Upper lobe of left lung (tissue), 4 donors: ENCODE results near the gene PGA3.
"Not testable (repeated sequence)": the region's sequence is repeated elsewhere in the genome, so short reads cannot be mapped to it uniquely, and the experiment has no call there.

Source experiments
- CTCF ChIP-seq, 6 experiments: fragments of 450-650 bp in 4 of 6; fragments of 200-600 bp in 2 of 6; sonication (generic) in 2 of 6; IDR thresholded peaks; one replicate each; pipeline ENCODE4 v1.5.1; 2016 to 2019; ENCODE audit warnings: antibody characterized with exemption in 6 of 6
- POLR2A ChIP-seq, 4 donors: fragments of 450-650 bp; IDR thresholded peaks; one replicate each; pipeline ENCODE4 v1.5.1; 2016 to 2017; ENCODE audit warnings: antibody characterized with exemption in 4 of 4, mild to moderate bottlenecking in 2 of 4

- not testable (repeated sequence) for TF ChIP-seq CTCF, POLR2A (IDR thresholded peaks at IDR 0.05)
These were observed 1.3 kb downstream of the PGA3 start for GRCh38 chr11:61204502-61205059.
